DMS 273 (cell line): ENCODE data around the gene CAPN6.

ENCODE experiments used
- DNase-seq: peaks from one replicate; lab custom pipeline; 2025; ENCODE audit not compliant: unreplicated experiment; lab: John Stamatoyannopoulos, UW

CAPN6 gene

GRCh38 chrX:111270339-111270738 lies at the start of gene CAPN6:
Gene CAPN6, minus strand, starts transcription at chrX:111270483. Its CDS starts 6,547 bp downstream, at chrX:111263936.
- DNase-seq = no peak

GRCh38 chrX:111319451-111319850 lies 49.2 kb upstream of the CAPN6 start:
- DNase-seq = no peak

- DNase-seq = no peak
Measured at GRCh38 chrX:111318901-111319300, 48.6 kb upstream of the CAPN6 start.

GRCh38 chrX:111309083-111309482 lies 38.8 kb upstream of the CAPN6 start:
- DNase-seq = no peak

- no peak for DNase-seq
Measured at GRCh38 chrX:111308039-111308438, 37.8 kb upstream of the CAPN6 start.

GRCh38 chrX:111302284-111302683 lies 32.0 kb upstream of the CAPN6 start:
- DNase-seq = no peak

- no peak for DNase-seq
Measured at GRCh38 chrX:111288841-111289240, 18.6 kb upstream of the CAPN6 start.

- DNase-seq = no peak
Measured at GRCh38 chrX:111284631-111285293, 14.5 kb upstream of the CAPN6 start.

GRCh38 chrX:111283446-111283845 lies 13.2 kb upstream of the CAPN6 start:
- DNase-seq = no peak

- no peak for DNase-seq
Measured at GRCh38 chrX:111282991-111283390, 12.7 kb upstream of the CAPN6 start.

GRCh38 chrX:111282139-111282538 lies 11.9 kb upstream of the CAPN6 start:
- no peak for DNase-seq

GRCh38 chrX:111268506-111268905 lies 1.8 kb downstream of the CAPN6 start:
- DNase-seq = no peak

- no peak for DNase-seq
Measured at GRCh38 chrX:111265486-111265885, 4.8 kb downstream of the CAPN6 start.

GRCh38 chrX:111264385-111264784 lies 5.9 kb downstream of the CAPN6 start:
- no peak for DNase-seq

- DNase-seq = no peak
Measured at GRCh38 chrX:111262086-111262485, 8.2 kb downstream of the CAPN6 start.

- no peak for DNase-seq
Measured at GRCh38 chrX:111260451-111260850, 9.8 kb downstream of the CAPN6 start.

- no peak for DNase-seq
Measured at GRCh38 chrX:111259559-111259958, 10.7 kb downstream of the CAPN6 start.

- DNase-seq = no peak
Measured at GRCh38 chrX:111257733-111258132, 12.6 kb downstream of the CAPN6 start.

- DNase-seq = no peak
Measured at GRCh38 chrX:111254896-111255693, 15.2 kb downstream of the CAPN6 start.

- DNase-seq = peak; percentile 66
Measured at GRCh38 chrX:111244235-111244750, 26.0 kb downstream of the CAPN6 start.

- DNase-seq = no peak
Measured at GRCh38 chrX:111216293-111216801, 53.9 kb downstream of the CAPN6 start.

- no peak for DNase-seq
Measured at GRCh38 chrX:111207851-111208250, 62.4 kb downstream of the CAPN6 start.
